ENCODE results near the gene PEX5L.

PEX5L gene

GRCh38 chr3:179772297-179772696 is 264.4 kb downstream of the PEX5L start:
- DNase-seq (ENCODE audit: low read depth), result no peak

- DNase-seq (ENCODE audit: low read depth), result no peak
Measured at GRCh38 chr3:179771797-179772196, 264.9 kb downstream of the PEX5L start.

GRCh38 chr3:179769411-179770247 is 267.1 kb downstream of the PEX5L start:
- no peak for DNase-seq (ENCODE audit: low read depth)

- no peak for DNase-seq (ENCODE audit: low read depth)
Measured at GRCh38 chr3:179768080-179768479, 268.7 kb downstream of the PEX5L start.

GRCh38 chr3:179766416-179767133 is 270.2 kb downstream of the PEX5L start:
- no peak for DNase-seq (ENCODE audit: low read depth)

GRCh38 chr3:179765396-179765795 is 271.3 kb downstream of the PEX5L start:
- DNase-seq (ENCODE audit: low read depth), result no peak

GRCh38 chr3:179760944-179761343 is 275.8 kb downstream of the PEX5L start:
- no peak for DNase-seq (ENCODE audit: low read depth)

GRCh38 chr3:179750720-179751328 is 285.9 kb downstream of the PEX5L start:
- no peak for DNase-seq (ENCODE audit: low read depth)

GRCh38 chr3:179745716-179746115 is 291.0 kb downstream of the PEX5L start:
- no peak for DNase-seq (ENCODE audit: low read depth)

GRCh38 chr3:179745079-179745478 is 291.7 kb downstream of the PEX5L start:
- DNase-seq (ENCODE audit: low read depth), result no peak

Data from stimulated activated CD8-positive, alpha-beta memory T cell treated with anti-CD3 and anti-CD28 coated beads, Interleukin-15, amount 100 ng/mL, for 24 hours (primary cell).